BE2C (cell line): ENCODE data around the gene TGFBR3.

ENCODE experiments used
- DNase-seq: peaks from one replicate; pipeline ENCODE4 v3.0.0-alpha.2; 2020
- H3K27me3 ChIP-seq: fragments of 250-450 bp; sonication (Bioruptor Pico); 2 replicates; pipeline ENCODE4 v1.5.1; 2020; ENCODE audit warnings: mild to moderate bottlenecking
- H3K36me3 ChIP-seq: fragments of 250-450 bp; sonication (Bioruptor Pico); 2 replicates; pipeline ENCODE4 v1.5.1; 2020; ENCODE audit warnings: mild to moderate bottlenecking
- H3K4me1 ChIP-seq: fragments of 250-450 bp; sonication (Bioruptor Pico); 2 replicates; pipeline ENCODE4 v1.5.1; 2020
- H3K4me3 ChIP-seq: 2 replicates; pipeline ENCODE4 v1.5.1; 2011; ENCODE audit warnings: low read depth, low read length
- H3K9me3 ChIP-seq: fragments of 250-450 bp; sonication (Bioruptor Pico); 2 replicates; pipeline ENCODE4 v1.5.1; 2020
- TF ChIP-seq, protein P1 (sequence below): IDR thresholded peaks from 2 replicates; pipeline ENCODE4 v1.5.1; 2012; ENCODE audit warnings: mild to moderate bottlenecking, low read depth, low read length

The TGFBR3 gene

DNA sequence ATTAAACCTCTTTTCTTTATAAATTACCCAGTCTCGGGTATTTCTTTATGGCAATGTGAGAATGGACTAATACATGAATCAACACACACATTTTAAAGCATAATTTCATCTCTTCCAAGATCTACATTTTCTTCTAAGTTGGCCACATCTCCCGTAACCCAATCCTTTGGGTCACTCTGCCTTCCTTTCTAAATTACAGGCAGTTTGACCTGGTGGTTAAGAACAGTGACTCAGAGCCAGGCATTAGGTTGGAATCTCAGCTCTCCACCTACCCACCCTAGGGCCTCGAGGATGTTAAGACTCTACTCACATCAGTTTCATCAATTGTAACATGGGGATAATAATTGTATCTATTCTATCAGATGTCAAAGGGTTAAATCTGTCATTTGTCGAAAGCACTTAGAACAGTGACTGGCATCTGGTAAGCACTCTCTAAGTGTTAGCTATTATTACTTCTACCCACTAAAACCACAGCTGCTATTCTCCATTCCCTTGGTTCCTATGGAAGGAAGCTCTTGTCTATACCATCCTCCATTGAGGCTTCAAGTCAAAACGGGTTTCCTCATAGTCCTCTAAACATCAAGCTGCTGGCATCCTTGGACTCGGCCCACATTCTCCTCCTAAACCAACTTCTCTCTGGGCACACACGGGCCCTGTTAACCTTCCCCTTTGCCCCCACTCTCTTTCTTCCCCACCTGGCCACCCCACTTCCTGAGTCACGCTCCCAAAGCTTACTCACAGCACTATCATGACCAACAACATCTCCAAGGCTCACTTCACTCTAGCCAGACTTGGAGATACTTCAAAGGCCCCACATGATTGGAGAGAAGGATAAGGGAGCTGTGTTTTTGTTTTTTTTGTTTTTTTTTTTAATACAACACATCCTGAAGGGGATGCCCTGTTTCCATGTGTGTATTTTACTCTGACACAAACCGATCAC, 116.9 kb downstream of the TGFBR3 start:
- Histone ChIP-seq H3K27me3 (no peaks in the 10 kb centered on the region), H3K4me1 (no peaks in the 10 kb centered on the region), H3K4me3 (no peak overlapping the region), H3K9me3 (no peaks in the 10 kb centered on the region), H3K36me3 (no peaks in the 10 kb centered on the region)
- TF ChIP-seq, protein P1, sequence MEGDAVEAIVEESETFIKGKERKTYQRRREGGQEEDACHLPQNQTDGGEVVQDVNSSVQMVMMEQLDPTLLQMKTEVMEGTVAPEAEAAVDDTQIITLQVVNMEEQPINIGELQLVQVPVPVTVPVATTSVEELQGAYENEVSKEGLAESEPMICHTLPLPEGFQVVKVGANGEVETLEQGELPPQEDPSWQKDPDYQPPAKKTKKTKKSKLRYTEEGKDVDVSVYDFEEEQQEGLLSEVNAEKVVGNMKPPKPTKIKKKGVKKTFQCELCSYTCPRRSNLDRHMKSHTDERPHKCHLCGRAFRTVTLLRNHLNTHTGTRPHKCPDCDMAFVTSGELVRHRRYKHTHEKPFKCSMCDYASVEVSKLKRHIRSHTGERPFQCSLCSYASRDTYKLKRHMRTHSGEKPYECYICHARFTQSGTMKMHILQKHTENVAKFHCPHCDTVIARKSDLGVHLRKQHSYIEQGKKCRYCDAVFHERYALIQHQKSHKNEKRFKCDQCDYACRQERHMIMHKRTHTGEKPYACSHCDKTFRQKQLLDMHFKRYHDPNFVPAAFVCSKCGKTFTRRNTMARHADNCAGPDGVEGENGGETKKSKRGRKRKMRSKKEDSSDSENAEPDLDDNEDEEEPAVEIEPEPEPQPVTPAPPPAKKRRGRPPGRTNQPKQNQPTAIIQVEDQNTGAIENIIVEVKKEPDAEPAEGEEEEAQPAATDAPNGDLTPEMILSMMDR: no peak
- DNase-seq: no peak

DNA sequence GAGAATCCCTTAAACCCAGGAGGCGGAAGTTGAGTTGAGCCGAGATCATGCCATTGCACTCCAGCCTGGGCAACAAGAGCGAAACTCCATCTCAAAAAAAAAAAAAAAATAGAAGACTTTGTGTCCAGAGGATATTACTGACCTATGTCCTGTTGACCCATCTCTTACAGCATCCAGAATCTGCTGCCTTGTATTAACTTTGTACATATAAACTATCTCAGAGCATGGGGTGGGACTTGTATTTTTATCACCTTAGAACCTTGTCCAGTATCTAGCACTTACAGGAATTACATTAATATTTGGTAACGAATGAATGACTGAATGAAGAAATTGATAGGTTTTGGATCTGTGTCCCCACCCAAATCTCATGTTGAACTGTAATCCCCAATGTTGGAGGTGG, 117.8 kb downstream of the TGFBR3 start:
- DNase-seq: no peak
- TF ChIP-seq, protein P1: no peak
- Histone ChIP-seq H3K4me3 (no peak overlapping the region), H3K4me1 (peaks cover 3% of the 10 kb centered on the region; the same call in 1 of the 2 replicates), H3K36me3 (no peaks in the 10 kb centered on the region), H3K9me3 (no peaks in the 10 kb centered on the region), H3K27me3 (no peaks in the 10 kb centered on the region)

DNA sequence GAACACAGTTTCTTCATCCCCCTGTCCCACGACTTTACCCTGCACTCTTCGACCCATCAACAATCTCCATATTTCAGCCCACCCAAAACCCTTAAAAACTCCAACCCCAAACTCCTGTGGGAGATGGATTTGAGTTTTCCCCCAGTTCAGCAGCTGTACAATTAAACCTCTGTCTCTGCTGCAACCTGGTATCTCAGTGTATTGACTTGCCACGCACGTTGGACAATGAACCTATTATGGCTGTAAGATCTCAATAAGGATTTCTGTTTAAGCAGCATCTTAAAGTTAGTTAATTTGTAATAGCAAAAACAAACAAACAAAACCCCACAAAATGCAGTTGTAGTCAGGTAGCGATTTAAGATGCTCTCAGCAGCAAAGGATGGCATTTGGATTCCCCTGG, 119.1 kb downstream of the TGFBR3 start:
- H3K4me3 ChIP-seq: no peak overlapping the region
- DNase-seq: no peak
- no peaks in the 10 kb centered on the region for H3K27me3 ChIP-seq
- TF ChIP-seq, protein P1: no peak
- no peaks in the 10 kb centered on the region for H3K36me3 ChIP-seq
- H3K9me3 ChIP-seq: no peaks in the 10 kb centered on the region
- peaks cover 3% of the 10 kb centered on the region for H3K4me1 ChIP-seq

DNA sequence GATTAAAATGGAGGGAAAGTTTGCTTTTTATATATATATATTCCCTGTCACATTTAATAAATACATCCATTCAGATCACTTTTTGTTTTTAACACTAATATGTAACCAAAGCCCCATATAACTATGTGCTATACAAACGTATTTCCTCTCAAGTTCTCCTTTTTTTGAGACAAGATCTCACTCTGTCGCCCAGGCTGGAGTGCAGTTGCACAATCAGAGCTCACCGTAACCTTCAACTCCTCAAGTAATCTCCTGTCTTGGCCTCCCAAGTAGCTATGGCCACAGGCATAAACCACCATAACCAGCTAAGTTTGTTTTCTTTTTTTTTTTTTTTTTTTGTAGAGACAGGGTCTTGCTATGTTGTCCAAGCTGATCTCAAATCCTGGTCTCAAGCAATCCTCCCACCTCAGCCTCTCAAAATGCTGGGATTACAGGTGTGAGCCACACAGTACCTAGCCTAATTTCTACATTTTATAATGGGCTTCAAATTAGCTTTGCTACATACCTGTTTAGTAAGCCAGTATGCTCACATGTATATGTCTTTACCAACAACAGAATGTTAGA, 120.0 kb downstream of the TGFBR3 start:
- Histone ChIP-seq H3K4me3 (no peak overlapping the region), H3K27me3 (no peaks in the 10 kb centered on the region), H3K9me3 (no peaks in the 10 kb centered on the region), H3K4me1 (peaks cover 3% of the 10 kb centered on the region), H3K36me3 (no peaks in the 10 kb centered on the region)
- TF ChIP-seq, protein P1: no peak
- DNase-seq: no peak

DNA sequence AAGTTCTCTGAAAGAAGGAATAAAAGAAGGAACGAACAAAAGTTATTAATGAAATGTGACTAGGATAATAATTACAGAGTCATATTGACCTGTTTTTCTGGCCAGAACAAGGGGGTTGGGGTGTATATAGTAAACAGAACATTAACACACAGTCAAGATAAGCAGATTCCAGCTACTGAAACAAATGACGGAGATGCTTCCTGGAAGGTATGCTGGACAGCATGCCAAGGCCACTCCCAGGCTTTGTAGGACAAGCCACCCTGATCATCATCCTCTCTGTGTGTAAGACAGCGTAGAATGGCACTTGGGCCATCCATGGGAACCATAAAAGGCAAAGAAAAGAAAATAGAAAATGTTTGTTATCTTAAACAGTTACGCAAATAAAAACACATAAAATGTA, 120.7 kb downstream of the TGFBR3 start:
- H3K4me3 ChIP-seq: no peak overlapping the region
- TF ChIP-seq, protein P1: no peak
- H3K4me1 ChIP-seq: peaks cover 3% of the 10 kb centered on the region
- H3K27me3 ChIP-seq: no peaks in the 10 kb centered on the region
- H3K36me3 ChIP-seq: no peaks in the 10 kb centered on the region
- no peak for DNase-seq
- H3K9me3 ChIP-seq: no peaks in the 10 kb centered on the region
